GM10266 (cell line): ENCODE data around the gene BMPR1A.

Source experiments
- DNase-seq: peaks from one replicate; pipeline ENCODE4 v3.0.0; 2012; ENCODE audit errors: extremely low spot score
- TF ChIP-seq, protein P1 (sequence below): IDR thresholded peaks from 2 replicates; pipeline ENCODE4 v1.5.1; 2012; ENCODE audit warnings: mild to moderate bottlenecking, low read depth; ENCODE audit not compliant: control insufficient read depth, insufficient read depth; ENCODE audit errors: missing control alignments

BMPR1A gene

DNA sequence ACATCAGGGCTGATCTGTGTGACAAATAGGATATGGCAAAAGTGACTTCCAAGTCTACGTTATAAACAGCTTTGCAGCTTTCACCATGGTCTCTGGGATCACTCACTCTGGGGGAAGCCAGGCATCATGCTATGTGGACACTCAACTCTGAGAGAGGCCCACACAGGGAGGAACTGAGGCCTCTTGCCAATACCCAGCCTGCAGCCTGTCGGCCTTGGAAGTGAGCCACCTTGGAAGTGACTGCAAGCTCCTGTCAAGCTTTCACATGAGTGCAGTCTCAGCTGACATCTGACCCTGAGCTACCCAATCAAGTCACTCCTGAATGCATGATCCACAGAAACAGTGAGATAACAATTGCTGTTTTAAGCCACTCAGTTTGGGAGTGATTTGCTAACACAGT lies 144.5 kb downstream of the BMPR1A start:
- TF ChIP-seq, protein P1, sequence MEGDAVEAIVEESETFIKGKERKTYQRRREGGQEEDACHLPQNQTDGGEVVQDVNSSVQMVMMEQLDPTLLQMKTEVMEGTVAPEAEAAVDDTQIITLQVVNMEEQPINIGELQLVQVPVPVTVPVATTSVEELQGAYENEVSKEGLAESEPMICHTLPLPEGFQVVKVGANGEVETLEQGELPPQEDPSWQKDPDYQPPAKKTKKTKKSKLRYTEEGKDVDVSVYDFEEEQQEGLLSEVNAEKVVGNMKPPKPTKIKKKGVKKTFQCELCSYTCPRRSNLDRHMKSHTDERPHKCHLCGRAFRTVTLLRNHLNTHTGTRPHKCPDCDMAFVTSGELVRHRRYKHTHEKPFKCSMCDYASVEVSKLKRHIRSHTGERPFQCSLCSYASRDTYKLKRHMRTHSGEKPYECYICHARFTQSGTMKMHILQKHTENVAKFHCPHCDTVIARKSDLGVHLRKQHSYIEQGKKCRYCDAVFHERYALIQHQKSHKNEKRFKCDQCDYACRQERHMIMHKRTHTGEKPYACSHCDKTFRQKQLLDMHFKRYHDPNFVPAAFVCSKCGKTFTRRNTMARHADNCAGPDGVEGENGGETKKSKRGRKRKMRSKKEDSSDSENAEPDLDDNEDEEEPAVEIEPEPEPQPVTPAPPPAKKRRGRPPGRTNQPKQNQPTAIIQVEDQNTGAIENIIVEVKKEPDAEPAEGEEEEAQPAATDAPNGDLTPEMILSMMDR = no peak
- no peak for DNase-seq

DNA sequence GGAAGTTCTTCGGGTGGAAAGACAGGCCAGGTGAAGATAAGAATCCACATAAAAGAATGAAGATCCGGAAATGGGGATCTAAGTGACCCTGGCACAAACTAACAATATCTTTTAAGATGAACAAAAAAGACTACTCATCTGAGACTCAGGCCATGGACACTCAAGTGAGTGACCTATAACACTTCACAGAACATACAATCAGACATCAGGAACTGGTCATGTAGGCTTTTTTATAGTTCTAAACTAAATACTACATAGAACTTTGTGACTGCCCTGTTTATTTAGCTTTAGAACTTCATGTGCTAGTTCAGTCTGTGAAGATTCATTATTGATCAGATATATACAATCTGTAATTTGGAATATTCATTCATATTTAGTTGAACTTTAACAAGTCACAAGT lies 148.2 kb downstream of the BMPR1A start:
- no peak for DNase-seq
- TF ChIP-seq, protein P1 = no peak

DNA sequence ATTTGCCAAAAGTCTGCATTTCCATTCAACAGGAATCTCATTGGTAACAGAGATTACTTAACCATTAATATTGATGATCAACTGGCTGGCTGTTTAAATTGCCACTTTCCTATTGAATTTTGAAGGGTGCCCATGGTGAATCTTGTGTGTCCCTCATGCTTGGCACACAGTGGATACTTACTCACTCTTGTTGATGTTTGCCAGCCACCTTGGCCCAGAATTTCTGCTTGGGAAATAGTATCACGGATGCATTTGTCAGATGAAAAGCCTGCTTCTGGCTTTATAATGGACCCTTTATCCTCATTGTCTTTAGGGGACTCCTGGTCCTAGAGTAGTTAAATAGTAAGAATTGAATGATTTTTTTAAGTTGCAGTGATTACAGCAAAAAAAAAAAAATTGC lies 149.0 kb downstream of the BMPR1A start:
- TF ChIP-seq, protein P1 = no peak
- DNase-seq = no peak

DNA sequence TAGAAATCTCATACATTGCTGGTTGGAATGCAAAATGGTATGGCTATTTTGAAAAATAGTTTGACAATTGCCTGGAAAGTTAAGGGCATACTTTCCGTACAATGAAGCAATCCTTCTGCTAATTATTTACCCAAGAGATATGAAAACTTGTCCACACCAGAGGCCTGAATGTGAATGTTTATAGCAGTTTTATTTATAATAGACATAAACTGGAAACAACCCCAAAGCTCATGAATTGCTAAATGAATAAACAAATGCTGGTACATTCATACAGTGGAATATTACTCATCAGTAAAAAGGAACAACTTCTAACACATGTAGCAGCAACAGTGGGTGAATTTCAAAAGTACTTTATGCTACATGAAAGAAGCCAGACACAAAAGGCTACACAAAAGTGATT lies 158.3 kb downstream of the BMPR1A start:
- no peak for DNase-seq
- TF ChIP-seq, protein P1 = no peak

DNA sequence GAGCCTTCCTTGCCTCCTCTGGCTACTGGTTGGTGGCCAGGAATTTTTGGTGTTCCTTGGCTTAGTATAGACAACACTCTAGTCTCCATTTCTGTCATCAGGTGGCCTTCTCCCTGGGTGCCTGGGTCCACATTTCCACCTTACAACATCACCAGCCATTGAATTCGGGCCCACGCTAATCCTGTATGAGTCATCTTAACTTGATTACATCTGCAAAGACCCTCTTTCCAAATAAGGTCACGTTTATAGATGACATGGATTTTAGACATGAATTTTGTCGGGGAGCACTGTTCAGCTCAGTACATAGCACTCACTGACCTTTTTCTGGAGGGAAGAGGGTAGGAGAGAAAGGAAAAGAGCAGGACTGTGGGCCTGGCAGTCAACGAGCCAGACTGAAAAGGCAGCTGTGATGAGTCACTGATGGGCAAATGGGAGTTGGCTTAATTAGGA lies 161.6 kb downstream of the BMPR1A start:
- TF ChIP-seq, protein P1 = no peak
- no peak for DNase-seq

DNA sequence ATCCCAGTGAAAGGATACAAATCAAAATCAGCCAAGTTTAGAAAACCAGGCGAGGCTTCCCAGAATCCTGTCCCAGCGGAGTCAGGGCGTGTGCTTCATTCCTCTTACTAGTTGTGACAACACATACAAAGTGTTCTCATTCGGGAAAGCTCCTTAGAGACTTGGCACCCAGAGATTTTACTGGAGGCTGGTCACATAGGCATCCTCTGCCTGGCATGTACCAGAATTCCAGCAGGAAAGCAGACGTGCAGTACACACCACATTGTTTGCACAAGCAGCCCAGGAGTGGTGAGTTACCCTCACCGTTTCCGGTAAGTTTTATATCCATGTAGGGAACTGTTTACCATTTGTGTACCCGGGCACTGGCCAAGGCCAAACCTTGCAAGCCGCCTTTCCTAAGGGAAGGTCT lies 166.1 kb downstream of the BMPR1A start:
- TF ChIP-seq, protein P1 = no peak
- DNase-seq = no peak

DNA sequence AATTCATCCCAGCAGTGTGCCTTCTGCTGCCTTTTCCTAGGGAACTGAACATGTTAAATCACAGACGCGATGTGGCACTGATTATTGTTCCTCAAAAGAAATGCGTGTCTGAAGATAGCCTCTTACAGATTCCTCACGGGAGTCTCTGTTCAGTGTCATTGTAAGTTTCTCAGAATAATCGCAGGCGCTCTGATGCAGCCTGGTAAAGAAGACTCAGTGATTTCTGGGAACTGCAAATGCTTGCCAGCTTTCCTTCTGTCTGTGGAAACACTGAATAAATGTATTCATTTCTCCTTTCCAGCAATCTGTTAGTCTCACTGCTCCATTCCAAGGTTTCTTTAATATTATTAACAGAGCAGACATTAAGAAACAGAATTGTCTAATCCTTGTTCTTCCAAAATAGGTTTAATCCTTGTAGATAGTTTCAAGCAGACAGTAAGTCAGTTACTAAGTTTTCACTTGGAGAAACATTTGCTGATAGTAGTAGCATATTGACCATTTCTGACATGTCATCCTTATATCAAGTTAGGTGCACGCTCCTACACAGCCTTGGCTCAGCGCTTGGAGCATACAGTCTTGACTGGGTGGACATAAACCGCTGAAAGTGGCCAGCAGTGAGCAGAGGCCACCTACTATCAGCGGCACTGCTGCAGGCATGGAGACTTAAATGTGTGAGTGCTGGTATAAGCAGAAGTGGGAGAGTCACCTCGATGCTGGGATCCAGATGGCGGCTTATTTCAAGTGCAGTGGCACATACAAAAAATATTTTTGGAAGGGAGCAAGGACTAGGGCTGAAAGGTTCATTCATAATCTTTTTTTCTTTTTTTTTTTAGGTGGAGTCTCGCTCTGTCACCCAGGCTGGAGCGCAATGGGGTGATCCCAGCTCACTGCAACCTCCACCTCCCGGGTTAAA lies 173.3 kb downstream of the BMPR1A start:
- TF ChIP-seq, protein P1 = no peak
- DNase-seq = no peak
